Thoracic aorta (tissue), 2 donors: ENCODE results near the gene TAF6. TPM values are rescaled to one million over a fixed set of nuclear protein-coding genes. Genes with fewer than 3 reads are reported as not detected.

Source experiments
- ATAC-seq: fragments of 150-250 bp; one replicate; pipeline ENCODE4 v1.8.0; 2017; ENCODE audit warnings: low read depth; ENCODE audit not compliant: insufficient number of reproducible peaks, low FRiP score
- DNase-seq: peaks from one replicate; pipeline ENCODE4 v3.0.0-alpha.2; 2020; ENCODE audit warnings: low spot score
- H3K27ac ChIP-seq, 2 donors: fragments of 200-600 bp; sonication (generic); 1 replicate in 1 of 2; 2 replicates in 1 of 2; pipeline ENCODE4 v1.5.1; 2016; ENCODE audit warnings: mild to moderate bottlenecking in 2 of 2, moderate library complexity in 2 of 2
- H3K27me3 ChIP-seq: fragments of 200-600 bp; sonication (generic); replicated peaks from 2 replicates; pipeline ENCODE4 v1.6.0; 2016; ENCODE audit warnings: mild to moderate bottlenecking; ENCODE audit not compliant: insufficient read depth
- H3K36me3 ChIP-seq: fragments of 200-600 bp; sonication (generic); one replicate; pipeline ENCODE4 v1.5.1; 2016
- H3K4me1 ChIP-seq, 2 donors: fragments of 200-600 bp; sonication (generic); 1 replicate in 1 of 2; 2 replicates in 1 of 2; pipeline versions ENCODE4 v1.5.1 to v1.6.0; 2016; ENCODE audit warnings: low read depth in 2 of 2, mild to moderate bottlenecking in 1 of 2; ENCODE audit not compliant: control insufficient read depth in 1 of 2
- H3K4me3 ChIP-seq: fragments of 200-600 bp; sonication (generic); 2 replicates; pipeline ENCODE4 v1.5.1; 2016; ENCODE audit warnings: mild to moderate bottlenecking
- H3K9me3 ChIP-seq: fragments of 200-600 bp; sonication (generic); 2 replicates; pipeline ENCODE4 v1.5.1; 2016
- total RNA-seq, 2 donors: library from RNA; depleted of rRNA; stranded (reverse); fragments of >200 nt; gene quantifications; one replicate each; pipeline versions ENCODE4 v1.1.0 to v1.2.3, GENCODE V29; 2016
- TF ChIP-seq, protein P1 (sequence below): fragments of 200-600 bp; sonication (generic); IDR thresholded peaks from one replicate; pipeline ENCODE4 v1.5.1; 2019; ENCODE audit warnings: antibody characterized with exemption

TAF6 gene
- total RNA-seq, 2 donors from 2014 or later, result 48.0 to 72.8 TPM

DNA sequence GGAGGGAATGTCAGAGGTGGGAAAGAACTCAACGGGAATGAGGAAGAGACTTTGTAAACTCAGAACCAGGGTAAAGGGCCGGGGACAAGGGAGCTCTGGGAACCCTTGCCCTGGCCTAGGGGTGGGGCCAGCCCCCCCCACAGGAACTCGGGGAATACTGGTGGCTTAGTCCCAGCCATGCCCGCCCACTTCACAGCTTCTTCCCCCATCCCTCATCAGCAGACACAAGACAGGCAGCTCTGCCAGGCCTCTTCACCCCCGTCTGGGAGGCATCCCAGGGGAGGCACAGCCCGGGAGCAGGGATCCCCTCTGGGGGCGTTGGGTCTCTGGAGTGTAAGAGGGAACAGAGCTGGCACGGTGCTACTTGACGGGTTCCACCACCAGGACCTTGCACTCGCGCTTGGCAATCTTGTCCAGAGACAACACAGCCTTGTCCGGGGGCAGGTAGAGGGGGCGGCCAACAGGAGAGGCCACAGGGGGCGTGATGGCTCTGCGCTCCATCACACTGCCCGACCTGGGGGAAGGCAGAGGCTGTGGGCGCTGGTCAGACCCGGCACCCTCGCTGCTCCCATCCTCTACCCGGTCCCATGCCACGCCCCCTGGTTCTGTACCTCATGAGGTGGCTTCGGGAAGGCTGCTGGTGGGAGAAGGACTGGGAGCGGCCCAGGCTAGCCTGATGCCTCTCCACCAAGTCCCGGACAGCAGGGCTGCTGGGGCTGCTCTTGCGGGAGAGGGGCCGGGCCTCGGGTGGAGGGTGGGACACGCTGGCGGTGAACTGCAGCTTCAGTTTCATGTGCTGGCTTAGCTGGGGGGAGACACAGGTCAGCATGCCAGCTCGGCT is 35.7 kb upstream of the TAF6 start:
- Histone ChIP-seq H3K4me3 (no peak overlapping the region), H3K27me3 (no peaks in the 10 kb centered on the region), H3K27ac (no peak overlapping the region), H3K9me3 (no peaks in the 10 kb centered on the region), H3K36me3 (peaks cover 25% of the 10 kb centered on the region), H3K4me1 (peaks cover 19 to 24% of the 10 kb centered on the region in 2 donors)
- ATAC-seq, result no peak
- DNase-seq, result no peak
- TF ChIP-seq, protein P1, sequence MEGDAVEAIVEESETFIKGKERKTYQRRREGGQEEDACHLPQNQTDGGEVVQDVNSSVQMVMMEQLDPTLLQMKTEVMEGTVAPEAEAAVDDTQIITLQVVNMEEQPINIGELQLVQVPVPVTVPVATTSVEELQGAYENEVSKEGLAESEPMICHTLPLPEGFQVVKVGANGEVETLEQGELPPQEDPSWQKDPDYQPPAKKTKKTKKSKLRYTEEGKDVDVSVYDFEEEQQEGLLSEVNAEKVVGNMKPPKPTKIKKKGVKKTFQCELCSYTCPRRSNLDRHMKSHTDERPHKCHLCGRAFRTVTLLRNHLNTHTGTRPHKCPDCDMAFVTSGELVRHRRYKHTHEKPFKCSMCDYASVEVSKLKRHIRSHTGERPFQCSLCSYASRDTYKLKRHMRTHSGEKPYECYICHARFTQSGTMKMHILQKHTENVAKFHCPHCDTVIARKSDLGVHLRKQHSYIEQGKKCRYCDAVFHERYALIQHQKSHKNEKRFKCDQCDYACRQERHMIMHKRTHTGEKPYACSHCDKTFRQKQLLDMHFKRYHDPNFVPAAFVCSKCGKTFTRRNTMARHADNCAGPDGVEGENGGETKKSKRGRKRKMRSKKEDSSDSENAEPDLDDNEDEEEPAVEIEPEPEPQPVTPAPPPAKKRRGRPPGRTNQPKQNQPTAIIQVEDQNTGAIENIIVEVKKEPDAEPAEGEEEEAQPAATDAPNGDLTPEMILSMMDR, result no peak

DNA sequence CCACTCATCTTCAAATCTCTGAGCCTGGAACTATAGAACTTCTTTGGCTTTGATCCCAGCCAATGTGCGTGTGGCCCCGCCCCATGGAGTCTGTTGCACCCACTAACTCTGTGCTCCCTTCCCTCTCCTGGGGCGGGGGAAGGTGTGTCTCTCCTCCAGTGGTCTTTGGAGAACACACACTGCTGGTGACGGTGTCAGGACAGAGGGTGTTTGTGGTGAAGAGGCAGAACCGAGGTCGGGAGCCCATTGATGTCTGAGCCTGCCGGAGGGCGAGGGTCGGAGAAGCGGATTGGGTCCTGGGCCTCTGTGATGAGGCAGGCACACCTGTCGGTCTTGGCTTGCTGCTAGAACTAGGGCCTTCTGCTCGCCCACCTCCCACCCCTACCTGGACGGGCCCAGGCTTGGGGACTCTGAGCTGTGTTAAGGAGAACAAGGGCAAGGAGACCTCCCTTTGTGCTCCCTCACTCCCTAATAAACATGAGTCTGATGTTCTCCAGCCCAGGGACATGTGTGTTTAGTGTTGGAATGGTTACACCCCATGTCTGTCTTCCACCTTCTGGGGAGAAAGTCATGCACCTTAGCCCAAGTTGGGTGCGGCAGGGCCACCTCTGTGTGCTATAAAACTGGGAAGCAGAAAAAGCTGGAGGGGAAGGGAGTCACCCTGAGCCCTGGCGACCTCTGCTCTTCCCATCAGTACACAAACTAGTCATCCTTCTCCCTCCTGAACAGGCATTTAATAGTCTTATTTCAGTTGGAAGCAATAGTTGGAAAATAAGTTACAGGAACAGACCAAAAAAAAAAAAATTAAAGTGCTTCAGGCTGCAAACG is 34.8 kb upstream of the TAF6 start:
- Histone ChIP-seq H3K4me3 (no peak overlapping the region), H3K27me3 (no peaks in the 10 kb centered on the region), H3K36me3 (peaks cover 25% of the 10 kb centered on the region), H3K9me3 (no peaks in the 10 kb centered on the region), H3K4me1 (peaks cover 22 to 28% of the 10 kb centered on the region in 2 donors), H3K27ac (no peak overlapping the region)
- DNase-seq (no peak), ATAC-seq (no peak)
- TF ChIP-seq, protein P1, result no peak

- Histone ChIP-seq H3K27me3 (no peaks in the 10 kb centered on the region), H3K4me1 (peaks cover 20 to 26% of the 10 kb centered on the region in 2 donors), H3K36me3 (peaks cover 25% of the 10 kb centered on the region), H3K4me3 (no peak overlapping the region), H3K27ac (no peak overlapping the region), H3K9me3 (no peaks in the 10 kb centered on the region)
- no peak for ATAC-seq
- no peak for DNase-seq
- TF ChIP-seq, protein P1, result no peak
Observed at GRCh38 chr7:100152937-100153666, 33.9 kb upstream of the TAF6 start.

- no peak for ATAC-seq
- DNase-seq, result no peak
- Histone ChIP-seq H3K4me1 (peaks cover 15 to 20% of the 10 kb centered on the region in 2 donors), H3K27me3 (no peaks in the 10 kb centered on the region), H3K9me3 (no peaks in the 10 kb centered on the region), H3K4me3 (no peak overlapping the region), H3K27ac (no peak overlapping the region), H3K36me3 (peaks cover 25% of the 10 kb centered on the region)
- TF ChIP-seq, protein P1, result no peak
Observed at GRCh38 chr7:100152404-100152803, 33.2 kb upstream of the TAF6 start.
